OCI-LY7 (cell line): ENCODE results near the gene DUSP9. TPM values are rescaled to one million over a fixed set of nuclear protein-coding genes. Genes with fewer than 3 reads are reported as not detected.

Experiments
- BruUV-seq: library from RNA; stranded (reverse); fragments of 400-500 nt; replicated peaks from 2 replicates; lab custom pipeline; 2021; lab: Mats Ljungman, UMichigan
- CTCF ChIA-PET: fragments of 300-600 bp; sonication (Branson Sonifier 250); formaldehyde crosslinking; loops from one replicate; lab custom pipeline; 2022; ENCODE audit warnings: antibody characterized with exemption; ENCODE audit not compliant: unreplicated experiment; lab: Charles Lee
- POLR2A ChIA-PET: fragments of 300-600 bp; sonication (Branson Sonifier 250); formaldehyde crosslinking; loops from one replicate; lab custom pipeline; 2022; ENCODE audit warnings: antibody characterized with exemption; lab: Charles Lee
- DNase-seq: peaks from one replicate; pipeline ENCODE4 v3.0.0-alpha.2; 2015; ENCODE audit warnings: low spot score
- H2AFZ ChIP-seq: fragments of 200-600 bp; sonication (generic), shearing (Covaris generic); 2 replicates; pipeline ENCODE4 v1.6.1; 2014; ENCODE audit warnings: mild to moderate bottlenecking, antibody characterized with exemption, low read length, moderate library complexity
- H3K27ac ChIP-seq: fragments of 200-600 bp; sonication (generic); 2 replicates; pipeline ENCODE4 v1.5.1; 2014; ENCODE audit warnings: mixed run types, low read depth, mild to moderate bottlenecking, moderate library complexity, low read length, inconsistent platforms; ENCODE audit not compliant: poor library complexity, severe bottlenecking
- H3K36me3 ChIP-seq: fragments of 200-600 bp; sonication (generic); 2 replicates; pipeline ENCODE4 v1.6.1; 2014; ENCODE audit warnings: mild to moderate bottlenecking, antibody characterized with exemption, low read length, moderate library complexity, mixed read lengths; ENCODE audit not compliant: insufficient read depth
- H3K4me1 ChIP-seq: fragments of 200-600 bp; sonication (generic); 2 replicates; pipeline ENCODE4 v1.5.1; 2014; ENCODE audit warnings: mild to moderate bottlenecking, low read length; ENCODE audit not compliant: insufficient read depth, poor library complexity, severe bottlenecking
- H3K4me2 ChIP-seq: fragments of 200-600 bp; sonication (generic); 2 replicates; pipeline ENCODE4 v1.6.1; 2014; ENCODE audit warnings: mild to moderate bottlenecking, low read length
- H3K4me3 ChIP-seq: fragments of 200-600 bp; sonication (generic); 2 replicates; pipeline ENCODE4 v1.5.1; 2014; ENCODE audit warnings: mild to moderate bottlenecking, low read depth, low read length; ENCODE audit not compliant: poor library complexity, severe bottlenecking
- H3K79me2 ChIP-seq: fragments of 200-600 bp; sonication (generic); 2 replicates; pipeline ENCODE4 v1.6.1; 2016; ENCODE audit warnings: low read depth, mild to moderate bottlenecking, low read length, moderate library complexity, mixed read lengths; ENCODE audit not compliant: insufficient read depth
- H3K9me2 ChIP-seq: fragments of 200-600 bp; sonication (generic); 2 replicates; pipeline ENCODE4 v1.6.1; 2016; ENCODE audit warnings: mild to moderate bottlenecking, low read length, mixed read lengths; ENCODE audit not compliant: insufficient read depth
- H3K9me3 ChIP-seq: fragments of 200-600 bp; sonication (generic); 2 replicates; pipeline ENCODE4 v1.6.1; 2014; ENCODE audit warnings: mild to moderate bottlenecking, mixed run types, low read length, mixed read lengths
- H4K20me1 ChIP-seq: fragments of 200-600 bp; sonication (generic); 2 replicates; pipeline ENCODE4 v1.6.1; 2014; ENCODE audit warnings: mild to moderate bottlenecking, antibody characterized with exemption, low read length, moderate library complexity, mixed read lengths; ENCODE audit not compliant: insufficient read depth
- CTCF ChIP-seq: fragments of 200-600 bp; sonication (generic); conservative IDR thresholded peaks from 2 replicates; pipeline ENCODE4 v1.5.1; 2014; ENCODE audit warnings: mild to moderate bottlenecking, antibody characterized with exemption, low read length, moderate library complexity, mixed read lengths
- EZH2phosphoT487 ChIP-seq: fragments of 200-600 bp; sonication (generic); IDR thresholded peaks from 2 replicates; pipeline ENCODE4 v1.6.1; 2018; ENCODE audit warnings: low read depth, borderline replicate concordance, mild to moderate bottlenecking, mixed run types, antibody characterized with exemption, low read length, moderate library complexity, mixed read lengths
- intact Hi-C: fragments of 100-400 bp; cut with micrococcal nuclease; formaldehyde crosslinking; loops from one replicate; pipeline ENCODE4 v1.10.0; 2022; ENCODE audit not compliant: unreplicated experiment
- total RNA-seq, 2 experiments: library from RNA; depleted of rRNA in 1 of 2; stranded (reverse); fragments of >200 nt in 1 of 2; shearing (Covaris generic) in 1 of 2; gene quantifications; 2 replicates each; pipeline ENCODE4 v1.2.3, GENCODE V29; 2014 to 2022

DUSP9 gene
- total RNA-seq, 2 experiments from 2014 or later: not detected

- Histone ChIP-seq H3K36me3 (no peaks in the 10 kb centered on the region), H3K79me2 (no peaks in the 10 kb centered on the region), H2AFZ (no peak overlapping the region), H3K4me1 (no peaks in the 10 kb centered on the region), H3K4me2 (no peak overlapping the region), H3K9me2 (no peaks in the 10 kb centered on the region), H3K27ac (no peak overlapping the region), H3K4me3 (no peak overlapping the region), H3K9me3 (no peaks in the 10 kb centered on the region), H4K20me1 (no peaks in the 10 kb centered on the region)
- CTCF ChIA-PET: no interaction called here
- BruUV-seq: no TSS peak
- intact Hi-C loops: no loop called here
- TF ChIP-seq CTCF: no peak
- TF ChIP-seq EZH2phosphoT487: no peak
- POLR2A ChIA-PET: no interaction called here
- no peak for DNase-seq
These were observed 32.2 kb upstream of the DUSP9 start for GRCh38 chrX:153614818-153615217.

GRCh38 chrX:153620576-153620975 lies 26.4 kb upstream of the DUSP9 start:
- H3K36me3 ChIP-seq: no peaks in the 10 kb centered on the region
- H3K4me1 ChIP-seq: no peaks in the 10 kb centered on the region
- no peak overlapping the region for H2AFZ ChIP-seq
- H3K79me2 ChIP-seq: no peaks in the 10 kb centered on the region
- no peak overlapping the region for H3K27ac ChIP-seq
- POLR2A ChIA-PET: no interaction called here
- H3K9me2 ChIP-seq: no peaks in the 10 kb centered on the region
- TF ChIP-seq CTCF (no peak), EZH2phosphoT487 (no peak)
- DNase-seq: no peak
- H3K4me2 ChIP-seq: no peak overlapping the region
- CTCF ChIA-PET: no interaction called here
- no TSS peak for BruUV-seq
- H3K4me3 ChIP-seq: no peak overlapping the region
- H3K9me3 ChIP-seq: no peaks in the 10 kb centered on the region
- intact Hi-C loops: no loop called here
- no peaks in the 10 kb centered on the region for H4K20me1 ChIP-seq

- Histone ChIP-seq H3K4me3 (no peak overlapping the region), H4K20me1 (no peaks in the 10 kb centered on the region), H3K79me2 (no peaks in the 10 kb centered on the region), H3K9me3 (no peaks in the 10 kb centered on the region), H3K9me2 (no peaks in the 10 kb centered on the region), H3K36me3 (no peaks in the 10 kb centered on the region), H2AFZ (no peak overlapping the region), H3K27ac (no peak overlapping the region), H3K4me2 (no peak overlapping the region), H3K4me1 (no peaks in the 10 kb centered on the region)
- CTCF ChIA-PET: no interaction called here
- intact Hi-C loops: no loop called here
- TF ChIP-seq EZH2phosphoT487 (no peak), CTCF (no peak)
- no TSS peak for BruUV-seq
- DNase-seq: no peak
- POLR2A ChIA-PET: no interaction called here
These were observed 24.9 kb upstream of the DUSP9 start for GRCh38 chrX:153621949-153622598.
